WTC11 (cell line): ENCODE data around the gene INF2. TPM values are rescaled to one million over a fixed set of nuclear protein-coding genes. Genes with fewer than 3 reads are reported as not detected.

Source experiments
- ATAC-seq: fragments of 200-7000 bp; cut with Tn5 transposase; 2 replicates; pipeline ENCODE4 v1.10.0; 2021; ENCODE audit warnings: mild to moderate bottlenecking, moderate library complexity
- CTCF ChIA-PET: fragments of 300-600 bp; sonication (Branson Sonifier 250); formaldehyde crosslinking; loops from one replicate; lab custom pipeline; 2021; ENCODE audit warnings: antibody characterized with exemption; lab: Charles Lee
- POLR2A ChIA-PET: fragments of 350-600 bp; sonication (Branson Sonifier 250); formaldehyde crosslinking; loops from one replicate; lab custom pipeline; 2021; ENCODE audit warnings: antibody characterized with exemption; lab: Charles Lee
- DNase-seq: peaks from one replicate; pipeline ENCODE4 v3.0.0; 2021; ENCODE audit warnings: low spot score
- H3K27ac Mint-ChIP-seq: 2 replicates; pipeline ENCODE4 v1.8.0; 2021; ENCODE audit warnings: mixed read lengths
- H3K27me3 Mint-ChIP-seq: 2 replicates; pipeline ENCODE4 v1.8.0; 2021; ENCODE audit warnings: low read depth, mild to moderate bottlenecking, moderate library complexity, mixed read lengths
- H3K36me3 Mint-ChIP-seq: 2 replicates; pipeline ENCODE4 v1.8.0; 2021; ENCODE audit warnings: mixed read lengths
- H3K4me1 Mint-ChIP-seq: 2 replicates; pipeline ENCODE4 v1.8.0; 2022; ENCODE audit warnings: mixed read lengths
- H3K4me3 Mint-ChIP-seq: 2 replicates; pipeline ENCODE4 v1.8.0; 2021; ENCODE audit warnings: mild to moderate bottlenecking, moderate library complexity, mixed read lengths
- H3K9me3 Mint-ChIP-seq: 2 replicates; pipeline ENCODE4 v1.8.0; 2021; ENCODE audit warnings: mixed read lengths
- ATF1 ChIP-seq: sonication (generic); formaldehyde crosslinking; IDR thresholded peaks from 2 replicates; pipeline ENCODE4 v1.8.1; 2023; ENCODE audit warnings: mild to moderate bottlenecking, moderate library complexity, missing genetic modification reagents
- CBFB ChIP-seq: sonication (generic); formaldehyde crosslinking; IDR thresholded peaks from 2 replicates; pipeline ENCODE4 v1.8.1; 2022; ENCODE audit warnings: mild to moderate bottlenecking, low read depth, missing genetic modification reagents
- ESRRA ChIP-seq: sonication (generic); formaldehyde crosslinking; IDR thresholded peaks from 2 replicates; pipeline ENCODE4 v1.8.1; 2022; ENCODE audit warnings: mild to moderate bottlenecking, missing genetic modification reagents, borderline replicate concordance
- FOXK1 ChIP-seq: sonication (generic); formaldehyde crosslinking; IDR thresholded peaks from 2 replicates; pipeline ENCODE4 v1.8.0; 2022; ENCODE audit warnings: mild to moderate bottlenecking, moderate library complexity, missing genetic modification reagents
- JAZF1 ChIP-seq: fragments of 250-450 bp; sonication (Bioruptor Pico); IDR thresholded peaks from 2 replicates; pipeline ENCODE4 v1.9.0; 2021; ENCODE audit warnings: moderate library complexity, mild to moderate bottlenecking, inconsistent platforms
- KAT7 ChIP-seq: sonication (generic); formaldehyde crosslinking; IDR thresholded peaks from 2 replicates; pipeline ENCODE4 v1.8.1; 2023; ENCODE audit warnings: missing genetic modification reagents, mild to moderate bottlenecking, borderline replicate concordance
- NFE2L1 ChIP-seq: sonication (generic); formaldehyde crosslinking; IDR thresholded peaks from 2 replicates; pipeline ENCODE4 v1.8.1; 2023; ENCODE audit warnings: missing genetic modification reagents
- NR3C1 ChIP-seq: sonication (generic); formaldehyde crosslinking; conservative IDR thresholded peaks from 2 replicates; pipeline ENCODE4 v1.8.1; 2023; ENCODE audit warnings: low read depth, mild to moderate bottlenecking, missing genetic modification reagents
- RORB ChIP-seq: fragments of 250-450 bp; sonication (Bioruptor Pico); IDR thresholded peaks from 2 replicates; pipeline ENCODE4 v1.9.0; 2021; ENCODE audit warnings: mild to moderate bottlenecking
- TEAD1 ChIP-seq: sonication (generic); formaldehyde crosslinking; IDR thresholded peaks from 2 replicates; pipeline ENCODE4 v1.8.0; 2022; ENCODE audit warnings: mild to moderate bottlenecking, missing genetic modification reagents
- TEAD4 ChIP-seq: sonication (generic); formaldehyde crosslinking; IDR thresholded peaks from 2 replicates; pipeline ENCODE4 v1.8.0; 2022; ENCODE audit warnings: mild to moderate bottlenecking, missing genetic modification reagents
- TP53 ChIP-seq: sonication (generic); formaldehyde crosslinking; IDR thresholded peaks from 2 replicates; pipeline ENCODE4 v1.8.1; 2023; ENCODE audit warnings: mild to moderate bottlenecking, missing genetic modification reagents
- ZNF138 ChIP-seq: sonication (generic); formaldehyde crosslinking; conservative IDR thresholded peaks from 2 replicates; pipeline ENCODE4 v1.8.1; 2022; ENCODE audit warnings: mild to moderate bottlenecking, moderate library complexity, missing genetic modification reagents
- ZNF219 ChIP-seq: sonication (generic); formaldehyde crosslinking; IDR thresholded peaks from 2 replicates; pipeline ENCODE4 v1.8.0; 2023; ENCODE audit warnings: missing genetic modification reagents, mild to moderate bottlenecking, borderline replicate concordance
- ZNF263 ChIP-seq: sonication (generic); formaldehyde crosslinking; IDR thresholded peaks from 2 replicates; pipeline ENCODE4 v1.8.1; 2022; ENCODE audit warnings: low read depth, mild to moderate bottlenecking, moderate library complexity, missing genetic modification reagents
- ZNF317 ChIP-seq: sonication (generic); formaldehyde crosslinking; IDR thresholded peaks from 2 replicates; pipeline ENCODE4 v1.8.1; 2023; ENCODE audit warnings: low read depth, mild to moderate bottlenecking, moderate library complexity, missing genetic modification reagents, borderline replicate concordance
- ZNF671 ChIP-seq: fragments of 250-450 bp; sonication (Bioruptor Pico); IDR thresholded peaks from 2 replicates; pipeline ENCODE4 v1.8.0; 2021; ENCODE audit warnings: mild to moderate bottlenecking
- total RNA-seq: library from RNA; stranded (reverse); gene quantifications from 3 replicates; pipeline ENCODE4 v1.2.3, GENCODE V29; 2021
- TF ChIP-seq, protein P1 (sequence below): fragments of 250-450 bp; sonication (Bioruptor Pico); IDR thresholded peaks from 2 replicates; pipeline ENCODE4 v2.1.2; 2022; ENCODE audit warnings: mild to moderate bottlenecking, moderate library complexity
- TF ChIP-seq, protein P2 (sequence below): sonication (generic); formaldehyde crosslinking; IDR thresholded peaks from 2 replicates; pipeline ENCODE4 v1.8.1; 2023; ENCODE audit warnings: mild to moderate bottlenecking, missing genetic modification reagents, moderate library complexity
- TF ChIP-seq, protein P3 (sequence below): sonication (generic); formaldehyde crosslinking; IDR thresholded peaks from 2 replicates; pipeline ENCODE4 v1.8.1; 2022; ENCODE audit warnings: missing genetic modification reagents, borderline replicate concordance
- TF ChIP-seq, protein P4 (sequence below): fragments of 250-450 bp; sonication (Bioruptor Pico); IDR thresholded peaks from 2 replicates; pipeline ENCODE4 v1.9.0; 2021; ENCODE audit warnings: mild to moderate bottlenecking
- TF ChIP-seq, protein P5 (sequence below): sonication (generic); formaldehyde crosslinking; conservative IDR thresholded peaks from 2 replicates; pipeline ENCODE4 v1.8.1; 2023; ENCODE audit warnings: mild to moderate bottlenecking, low read depth, missing genetic modification reagents, moderate library complexity
- TF ChIP-seq, protein P6 (sequence below): sonication (generic); formaldehyde crosslinking; IDR thresholded peaks from 2 replicates; pipeline ENCODE4 v1.8.0; 2022; ENCODE audit warnings: mild to moderate bottlenecking, missing genetic modification reagents
- TF ChIP-seq, protein P7 (sequence below): fragments of 250-450 bp; sonication (Bioruptor Pico); IDR thresholded peaks from 2 replicates; pipeline ENCODE4 v1.9.0; 2021; ENCODE audit warnings: moderate library complexity, mild to moderate bottlenecking, inconsistent platforms, borderline replicate concordance

INF2 gene
- total RNA-seq, 1 experiment from 2014 or later, result 82.4 TPM

DNA sequence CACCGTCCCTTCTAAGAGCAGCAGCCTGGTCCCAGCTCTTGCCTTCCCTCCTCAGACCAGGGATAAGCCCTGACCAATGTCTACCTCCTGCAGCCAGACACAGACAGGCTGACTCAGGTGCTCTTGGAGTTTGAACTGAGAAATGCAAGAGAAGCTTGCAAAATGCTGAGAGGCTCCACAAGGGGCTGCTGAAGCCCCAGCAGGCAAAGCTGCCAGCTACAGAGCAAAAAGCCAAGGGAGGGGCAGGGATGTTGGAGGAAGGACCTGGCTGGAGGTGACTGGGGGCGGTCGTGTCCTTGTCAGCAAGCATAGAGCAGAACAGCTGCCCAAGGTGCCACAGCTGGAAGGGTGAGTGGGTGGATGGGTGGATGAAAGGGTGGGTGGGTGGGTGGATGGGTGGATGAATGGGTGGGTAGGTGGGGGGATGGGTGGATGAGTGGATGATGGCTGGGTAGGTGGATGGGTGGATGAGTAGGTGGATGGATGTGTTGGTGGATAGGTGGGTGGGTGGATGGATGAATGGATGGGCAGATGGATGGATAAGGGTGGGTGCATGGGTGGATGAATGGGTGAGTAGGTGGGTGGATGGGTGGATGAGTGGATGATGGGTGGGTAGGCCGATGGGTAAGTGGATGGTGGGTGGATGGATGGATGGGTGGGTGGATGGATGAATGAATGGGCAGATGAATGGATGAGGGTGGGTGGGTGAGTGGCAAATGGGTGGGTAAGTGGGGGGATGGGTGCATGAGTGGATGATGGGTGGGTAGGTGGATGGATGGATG, 4.0 kb upstream of the INF2 start:
- H3K4me3 Mint-ChIP-seq, result no peak overlapping the region

DNA sequence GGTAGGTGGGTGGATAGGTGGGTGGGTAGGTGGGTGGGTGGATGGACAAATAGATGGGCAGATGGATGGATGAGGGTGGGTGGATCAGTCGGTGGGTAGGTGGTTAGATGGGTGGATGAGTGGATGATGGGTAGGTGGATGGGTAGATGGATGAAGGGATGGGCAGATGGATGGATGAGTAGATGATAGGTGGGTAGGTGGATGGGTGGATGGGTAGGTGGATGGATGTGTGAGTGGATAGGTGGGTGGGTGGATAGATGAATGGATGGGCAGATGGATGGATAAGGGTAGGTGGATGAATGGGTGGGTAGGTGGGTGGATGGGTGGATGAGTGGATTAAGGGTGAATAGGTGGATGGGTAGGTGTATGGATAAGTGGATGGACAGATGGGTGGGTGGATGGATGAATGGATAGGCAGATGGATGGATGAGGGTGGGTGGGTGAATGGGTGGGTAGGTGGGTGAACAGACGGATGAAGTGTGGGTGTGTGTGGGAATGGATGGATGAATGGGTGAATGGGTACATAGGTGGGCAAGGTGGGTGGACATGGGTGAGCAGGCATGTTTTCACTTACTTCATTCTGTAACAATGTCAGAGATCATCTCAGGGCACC, 3.3 kb upstream of the INF2 start:
- TF ChIP-seq ZNF317 (CRISPR knock-in tag) (no peak), ZNF138 (CRISPR knock-in tag) (no peak), CBFB (CRISPR knock-in tag) (no peak), TEAD1 (CRISPR knock-in tag) (no peak), FOXK1 (CRISPR knock-in tag) (no peak), KAT7 (CRISPR knock-in tag) (no peak), TEAD4 (no peak), JAZF1 (CRISPR knock-in tag) (no peak), ZNF219 (no peak), NR3C1 (CRISPR knock-in tag) (no peak), ESRRA (no peak), ZNF671 (CRISPR knock-in tag) (no peak)
- TF ChIP-seq, protein P1, sequence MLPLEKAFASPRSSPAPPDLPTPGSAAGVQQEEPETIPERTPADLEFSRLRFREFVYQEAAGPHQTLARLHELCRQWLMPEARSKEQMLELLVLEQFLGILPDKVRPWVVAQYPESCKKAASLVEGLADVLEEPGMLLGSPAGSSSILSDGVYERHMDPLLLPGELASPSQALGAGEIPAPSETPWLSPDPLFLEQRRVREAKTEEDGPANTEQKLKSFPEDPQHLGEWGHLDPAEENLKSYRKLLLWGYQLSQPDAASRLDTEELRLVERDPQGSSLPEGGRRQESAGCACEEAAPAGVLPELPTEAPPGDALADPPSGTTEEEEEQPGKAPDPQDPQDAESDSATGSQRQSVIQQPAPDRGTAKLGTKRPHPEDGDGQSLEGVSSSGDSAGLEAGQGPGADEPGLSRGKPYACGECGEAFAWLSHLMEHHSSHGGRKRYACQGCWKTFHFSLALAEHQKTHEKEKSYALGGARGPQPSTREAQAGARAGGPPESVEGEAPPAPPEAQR (CRISPR knock-in tag), result no peak
- TF ChIP-seq, protein P2, sequence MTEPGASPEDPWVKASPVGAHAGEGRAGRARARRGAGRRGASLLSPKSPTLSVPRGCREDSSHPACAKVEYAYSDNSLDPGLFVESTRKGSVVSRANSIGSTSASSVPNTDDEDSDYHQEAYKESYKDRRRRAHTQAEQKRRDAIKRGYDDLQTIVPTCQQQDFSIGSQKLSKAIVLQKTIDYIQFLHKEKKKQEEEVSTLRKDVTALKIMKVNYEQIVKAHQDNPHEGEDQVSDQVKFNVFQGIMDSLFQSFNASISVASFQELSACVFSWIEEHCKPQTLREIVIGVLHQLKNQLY, result no peak
- TF ChIP-seq, protein P3, sequence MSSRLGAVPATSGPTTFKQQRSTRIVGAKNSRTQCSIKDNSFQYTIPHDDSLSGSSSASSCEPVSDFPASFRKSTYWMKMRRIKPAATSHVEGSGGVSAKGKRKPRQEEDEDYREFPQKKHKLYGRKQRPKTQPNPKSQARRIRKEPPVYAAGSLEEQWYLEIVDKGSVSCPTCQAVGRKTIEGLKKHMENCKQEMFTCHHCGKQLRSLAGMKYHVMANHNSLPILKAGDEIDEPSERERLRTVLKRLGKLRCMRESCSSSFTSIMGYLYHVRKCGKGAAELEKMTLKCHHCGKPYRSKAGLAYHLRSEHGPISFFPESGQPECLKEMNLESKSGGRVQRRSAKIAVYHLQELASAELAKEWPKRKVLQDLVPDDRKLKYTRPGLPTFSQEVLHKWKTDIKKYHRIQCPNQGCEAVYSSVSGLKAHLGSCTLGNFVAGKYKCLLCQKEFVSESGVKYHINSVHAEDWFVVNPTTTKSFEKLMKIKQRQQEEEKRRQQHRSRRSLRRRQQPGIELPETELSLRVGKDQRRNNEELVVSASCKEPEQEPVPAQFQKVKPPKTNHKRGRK, result no peak
- TF ChIP-seq, protein P4, sequence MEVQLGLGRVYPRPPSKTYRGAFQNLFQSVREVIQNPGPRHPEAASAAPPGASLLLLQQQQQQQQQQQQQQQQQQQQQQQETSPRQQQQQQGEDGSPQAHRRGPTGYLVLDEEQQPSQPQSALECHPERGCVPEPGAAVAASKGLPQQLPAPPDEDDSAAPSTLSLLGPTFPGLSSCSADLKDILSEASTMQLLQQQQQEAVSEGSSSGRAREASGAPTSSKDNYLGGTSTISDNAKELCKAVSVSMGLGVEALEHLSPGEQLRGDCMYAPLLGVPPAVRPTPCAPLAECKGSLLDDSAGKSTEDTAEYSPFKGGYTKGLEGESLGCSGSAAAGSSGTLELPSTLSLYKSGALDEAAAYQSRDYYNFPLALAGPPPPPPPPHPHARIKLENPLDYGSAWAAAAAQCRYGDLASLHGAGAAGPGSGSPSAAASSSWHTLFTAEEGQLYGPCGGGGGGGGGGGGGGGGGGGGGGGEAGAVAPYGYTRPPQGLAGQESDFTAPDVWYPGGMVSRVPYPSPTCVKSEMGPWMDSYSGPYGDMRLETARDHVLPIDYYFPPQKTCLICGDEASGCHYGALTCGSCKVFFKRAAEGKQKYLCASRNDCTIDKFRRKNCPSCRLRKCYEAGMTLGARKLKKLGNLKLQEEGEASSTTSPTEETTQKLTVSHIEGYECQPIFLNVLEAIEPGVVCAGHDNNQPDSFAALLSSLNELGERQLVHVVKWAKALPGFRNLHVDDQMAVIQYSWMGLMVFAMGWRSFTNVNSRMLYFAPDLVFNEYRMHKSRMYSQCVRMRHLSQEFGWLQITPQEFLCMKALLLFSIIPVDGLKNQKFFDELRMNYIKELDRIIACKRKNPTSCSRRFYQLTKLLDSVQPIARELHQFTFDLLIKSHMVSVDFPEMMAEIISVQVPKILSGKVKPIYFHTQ (CRISPR knock-in tag), result no peak
- TF ChIP-seq, protein P5, sequence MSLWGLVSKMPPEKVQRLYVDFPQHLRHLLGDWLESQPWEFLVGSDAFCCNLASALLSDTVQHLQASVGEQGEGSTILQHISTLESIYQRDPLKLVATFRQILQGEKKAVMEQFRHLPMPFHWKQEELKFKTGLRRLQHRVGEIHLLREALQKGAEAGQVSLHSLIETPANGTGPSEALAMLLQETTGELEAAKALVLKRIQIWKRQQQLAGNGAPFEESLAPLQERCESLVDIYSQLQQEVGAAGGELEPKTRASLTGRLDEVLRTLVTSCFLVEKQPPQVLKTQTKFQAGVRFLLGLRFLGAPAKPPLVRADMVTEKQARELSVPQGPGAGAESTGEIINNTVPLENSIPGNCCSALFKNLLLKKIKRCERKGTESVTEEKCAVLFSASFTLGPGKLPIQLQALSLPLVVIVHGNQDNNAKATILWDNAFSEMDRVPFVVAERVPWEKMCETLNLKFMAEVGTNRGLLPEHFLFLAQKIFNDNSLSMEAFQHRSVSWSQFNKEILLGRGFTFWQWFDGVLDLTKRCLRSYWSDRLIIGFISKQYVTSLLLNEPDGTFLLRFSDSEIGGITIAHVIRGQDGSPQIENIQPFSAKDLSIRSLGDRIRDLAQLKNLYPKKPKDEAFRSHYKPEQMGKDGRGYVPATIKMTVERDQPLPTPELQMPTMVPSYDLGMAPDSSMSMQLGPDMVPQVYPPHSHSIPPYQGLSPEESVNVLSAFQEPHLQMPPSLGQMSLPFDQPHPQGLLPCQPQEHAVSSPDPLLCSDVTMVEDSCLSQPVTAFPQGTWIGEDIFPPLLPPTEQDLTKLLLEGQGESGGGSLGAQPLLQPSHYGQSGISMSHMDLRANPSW (CRISPR knock-in tag), result no peak
- no peak for ATAC-seq
- Mint-ChIP-seq H3K4me3 (no peak overlapping the region), H3K27me3 (no peaks in the 10 kb centered on the region; the same call in 1 of the 2 replicates), H3K4me1 (peaks cover 54% of the 10 kb centered on the region), H3K9me3 (peaks cover 8% of the 10 kb centered on the region), H3K27ac (no peak overlapping the region), H3K36me3 (peaks cover 3% of the 10 kb centered on the region; the same call in 1 of the 2 replicates)
- CTCF ChIA-PET, result interaction anchor here (2.5 kb wide), 1 partner anchor 21 kb away, joined by 13 read pairs; no protein-coding TSS in a partner anchor
- POLR2A ChIA-PET, result no interaction called here
- no peak for DNase-seq

More for the DNA sequence above, 4.0 kb upstream of the INF2 start:
- POLR2A ChIA-PET, result no interaction called here
- no peak for TF ChIP-seq ZNF263 (CRISPR knock-in tag)
- TF ChIP-seq ATF1, result no peak
- TF ChIP-seq, protein P6, sequence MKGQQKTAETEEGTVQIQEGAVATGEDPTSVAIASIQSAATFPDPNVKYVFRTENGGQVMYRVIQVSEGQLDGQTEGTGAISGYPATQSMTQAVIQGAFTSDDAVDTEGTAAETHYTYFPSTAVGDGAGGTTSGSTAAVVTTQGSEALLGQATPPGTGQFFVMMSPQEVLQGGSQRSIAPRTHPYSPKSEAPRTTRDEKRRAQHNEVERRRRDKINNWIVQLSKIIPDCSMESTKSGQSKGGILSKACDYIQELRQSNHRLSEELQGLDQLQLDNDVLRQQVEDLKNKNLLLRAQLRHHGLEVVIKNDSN (CRISPR knock-in tag), result no peak
- TF ChIP-seq RORB (CRISPR knock-in tag), result no peak
- TF ChIP-seq, protein P7, sequence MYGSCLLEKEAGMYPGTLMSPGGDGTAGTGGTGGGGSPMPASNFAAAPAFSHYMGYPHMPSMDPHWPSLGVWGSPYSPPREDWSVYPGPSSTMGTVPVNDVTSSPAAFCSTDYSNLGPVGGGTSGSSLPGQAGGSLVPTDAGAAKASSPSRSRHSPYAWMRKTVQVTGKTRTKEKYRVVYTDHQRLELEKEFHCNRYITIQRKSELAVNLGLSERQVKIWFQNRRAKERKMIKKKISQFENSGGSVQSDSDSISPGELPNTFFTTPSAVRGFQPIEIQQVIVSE (CRISPR knock-in tag), result no peak
- no peak for TF ChIP-seq NFE2L1 (CRISPR knock-in tag)
- TF ChIP-seq TP53, result no peak
- no peak for TF ChIP-seq TEAD1 (CRISPR knock-in tag)
- CTCF ChIA-PET, result interaction anchor here (0.6 to 1.2 kb wide), 4 partner anchors 19 to 1105 kb away, joined by 3 to 4 read pairs (median 3); no protein-coding TSS in a partner anchor
- no peak overlapping the region for H3K27ac Mint-ChIP-seq
- H3K4me1 Mint-ChIP-seq, result peaks cover 54% of the 10 kb centered on the region
- DNase-seq, result no peak
- no peak for ATAC-seq
- peaks cover 8% of the 10 kb centered on the region for H3K9me3 Mint-ChIP-seq
- H3K36me3 Mint-ChIP-seq, result peaks cover 3% of the 10 kb centered on the region; the same call in 1 of the 2 replicates
- no peaks in the 10 kb centered on the region; the same call in 1 of the 2 replicates for H3K27me3 Mint-ChIP-seq
